WTC11 (cell line): ENCODE measurements around the gene IQCB1. TPM values are rescaled to one million over a fixed set of nuclear protein-coding genes. Genes with fewer than 3 reads are reported as not detected.
"Not testable (repeated sequence)": the region's sequence is repeated elsewhere in the genome, so short reads cannot be mapped to it uniquely, and the experiment has no call there.

Source experiments
- ATAC-seq: fragments of 200-7000 bp; cut with Tn5 transposase; 2 replicates; pipeline ENCODE4 v1.10.0; 2021; ENCODE audit warnings: mild to moderate bottlenecking, moderate library complexity
- CTCF ChIA-PET: fragments of 300-600 bp; sonication (Branson Sonifier 250); formaldehyde crosslinking; loops from one replicate; lab custom pipeline; 2021; ENCODE audit warnings: antibody characterized with exemption; lab: Charles Lee
- POLR2A ChIA-PET: fragments of 350-600 bp; sonication (Branson Sonifier 250); formaldehyde crosslinking; loops from one replicate; lab custom pipeline; 2021; ENCODE audit warnings: antibody characterized with exemption; lab: Charles Lee
- DNase-seq: peaks from one replicate; pipeline ENCODE4 v3.0.0; 2021; ENCODE audit warnings: low spot score
- H3K27ac Mint-ChIP-seq: 2 replicates; pipeline ENCODE4 v1.8.0; 2021; ENCODE audit warnings: mixed read lengths
- H3K27me3 Mint-ChIP-seq: 2 replicates; pipeline ENCODE4 v1.8.0; 2021; ENCODE audit warnings: low read depth, mild to moderate bottlenecking, moderate library complexity, mixed read lengths
- H3K36me3 Mint-ChIP-seq: 2 replicates; pipeline ENCODE4 v1.8.0; 2021; ENCODE audit warnings: mixed read lengths
- H3K4me1 Mint-ChIP-seq: 2 replicates; pipeline ENCODE4 v1.8.0; 2022; ENCODE audit warnings: mixed read lengths
- H3K4me3 Mint-ChIP-seq: 2 replicates; pipeline ENCODE4 v1.8.0; 2021; ENCODE audit warnings: mild to moderate bottlenecking, moderate library complexity, mixed read lengths
- H3K9me3 Mint-ChIP-seq: 2 replicates; pipeline ENCODE4 v1.8.0; 2021; ENCODE audit warnings: mixed read lengths
- EMX1 ChIP-seq: fragments of 250-450 bp; sonication (Bioruptor Pico); IDR thresholded peaks from 2 replicates; pipeline ENCODE4 v1.8.0; 2021; ENCODE audit warnings: mild to moderate bottlenecking
- GABPB1 ChIP-seq: sonication (generic); formaldehyde crosslinking; IDR thresholded peaks from 2 replicates; pipeline ENCODE4 v1.8.1; 2023; ENCODE audit warnings: mild to moderate bottlenecking, missing genetic modification reagents
- GTF2I ChIP-seq: fragments of 250-450 bp; sonication (Bioruptor Pico); conservative IDR thresholded peaks from 2 replicates; pipeline ENCODE4 v1.4.0; 2021; ENCODE audit warnings: mild to moderate bottlenecking
- HMGA2 ChIP-seq: fragments of 250-450 bp; sonication (Bioruptor Pico); IDR thresholded peaks from 2 replicates; pipeline ENCODE4 v1.4.0; 2021; ENCODE audit warnings: mild to moderate bottlenecking, moderate library complexity
- RELA ChIP-seq: sonication (generic); formaldehyde crosslinking; IDR thresholded peaks from 2 replicates; pipeline ENCODE4 v1.8.1; 2022; ENCODE audit warnings: missing genetic modification reagents, mild to moderate bottlenecking, borderline replicate concordance
- SMAD3 ChIP-seq: sonication (generic); formaldehyde crosslinking; IDR thresholded peaks from 2 replicates; pipeline ENCODE4 v1.8.0; 2022; ENCODE audit warnings: missing genetic modification reagents, mild to moderate bottlenecking, borderline replicate concordance
- TCF7 ChIP-seq: sonication (generic); formaldehyde crosslinking; IDR thresholded peaks from 2 replicates; pipeline ENCODE4 v1.8.0; 2022; ENCODE audit warnings: mild to moderate bottlenecking, low read depth, missing genetic modification reagents, moderate library complexity
- total RNA-seq: library from RNA; stranded (reverse); gene quantifications from 3 replicates; pipeline ENCODE4 v1.2.3, GENCODE V29; 2021
- TF ChIP-seq, protein P1 (sequence below): sonication (generic); formaldehyde crosslinking; IDR thresholded peaks from 2 replicates; pipeline ENCODE4 v1.8.0; 2023; ENCODE audit warnings: missing genetic modification reagents
- TF ChIP-seq, protein P2 (sequence below): sonication (generic); formaldehyde crosslinking; IDR thresholded peaks from 2 replicates; pipeline ENCODE4 v1.8.1; 2023; ENCODE audit warnings: mild to moderate bottlenecking, moderate library complexity, missing genetic modification reagents
- TF ChIP-seq, protein P3 (sequence below): fragments of 250-450 bp; sonication (Bioruptor Pico); IDR thresholded peaks from 2 replicates; pipeline ENCODE4 v1.9.0; 2021; ENCODE audit warnings: moderate library complexity, mild to moderate bottlenecking, inconsistent platforms, borderline replicate concordance
- TF ChIP-seq, protein P4 (sequence below): sonication (generic); formaldehyde crosslinking; IDR thresholded peaks from 2 replicates; pipeline ENCODE4 v1.8.1; 2022; ENCODE audit warnings: low read depth, missing genetic modification reagents, borderline replicate concordance

The IQCB1 gene
- total RNA-seq, 1 experiment from 2014 or later = 30.2 TPM

DNA sequence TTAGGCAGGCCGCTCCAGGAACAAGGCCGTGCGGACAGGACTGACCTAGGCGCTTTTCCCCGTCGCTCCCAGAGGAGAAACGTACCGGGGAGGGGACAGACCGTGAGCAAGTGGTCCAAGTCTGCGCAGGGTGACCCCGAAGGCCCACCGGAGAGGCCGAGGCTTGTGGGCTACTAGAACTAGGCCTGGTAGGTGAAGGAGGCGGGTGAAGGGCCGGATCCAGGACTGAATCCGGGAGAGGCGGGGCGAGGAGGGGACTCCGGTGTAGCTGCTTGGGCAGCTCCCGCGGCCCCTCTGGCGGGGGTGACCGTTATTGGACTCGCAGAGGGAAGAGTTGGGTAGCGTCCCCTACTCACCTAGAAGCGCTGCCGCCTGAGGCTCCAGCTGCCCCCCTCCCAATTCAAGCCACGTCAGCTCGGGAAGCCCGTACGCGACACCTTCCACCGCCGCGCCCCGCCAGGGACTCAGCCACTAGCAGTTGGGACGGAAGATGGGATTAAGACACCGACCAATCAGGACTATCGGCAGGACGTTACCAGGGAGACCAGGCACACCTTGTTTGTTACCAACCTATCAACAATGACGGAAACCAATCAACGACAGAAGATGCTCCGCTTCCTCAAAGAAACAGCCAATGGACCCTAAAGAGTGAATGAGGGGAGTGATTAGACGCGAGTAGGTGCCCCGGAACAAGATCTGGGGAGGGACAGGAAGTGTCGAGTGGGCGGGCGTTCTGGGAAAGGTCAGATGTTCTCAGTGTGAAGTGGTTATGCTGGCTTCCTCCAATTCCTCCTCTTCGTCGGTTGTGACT, 85.4 kb downstream of the IQCB1 start, which contains the start of gene GOLGB1 (continued):
- TF ChIP-seq EMX1 (CRISPR knock-in tag) = 0 out of 2 replicates have a peak, but pooled peaks have one; percentile 53

DNA sequence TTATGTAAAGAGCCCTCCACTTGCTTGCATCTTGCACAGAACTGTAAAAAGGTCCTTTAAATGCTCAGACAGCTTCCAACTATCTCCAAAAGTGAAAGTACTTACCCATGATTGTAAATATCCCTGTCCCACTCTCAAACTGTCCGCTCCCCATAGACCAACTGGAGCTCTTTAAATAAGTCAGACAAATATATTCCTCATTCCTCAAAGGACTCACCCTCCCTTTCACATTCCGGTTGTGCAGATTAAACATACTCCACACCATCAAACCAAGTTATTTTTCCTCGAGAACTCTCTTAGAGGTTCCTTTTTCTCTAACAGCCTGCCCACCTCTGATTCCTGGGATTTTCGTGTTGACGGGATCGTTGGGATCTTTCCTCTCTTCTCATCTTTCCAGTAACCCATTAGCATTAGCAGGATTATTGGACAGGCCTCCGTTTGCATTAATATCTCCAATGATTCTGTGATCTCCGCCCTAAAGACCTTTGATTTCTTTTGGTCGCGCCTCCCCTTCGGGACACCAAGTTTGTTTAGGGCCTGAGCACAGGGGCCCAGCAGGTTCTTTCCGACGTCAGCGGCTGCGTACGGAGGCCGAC, 86.1 kb downstream of the IQCB1 start:
- TF ChIP-seq GTF2I (CRISPR knock-in tag) (no peak), GABPB1 (CRISPR knock-in tag) (no peak), TCF7 (CRISPR knock-in tag) (no peak), RELA (CRISPR knock-in tag) (no peak)
- TF ChIP-seq, protein P1, sequence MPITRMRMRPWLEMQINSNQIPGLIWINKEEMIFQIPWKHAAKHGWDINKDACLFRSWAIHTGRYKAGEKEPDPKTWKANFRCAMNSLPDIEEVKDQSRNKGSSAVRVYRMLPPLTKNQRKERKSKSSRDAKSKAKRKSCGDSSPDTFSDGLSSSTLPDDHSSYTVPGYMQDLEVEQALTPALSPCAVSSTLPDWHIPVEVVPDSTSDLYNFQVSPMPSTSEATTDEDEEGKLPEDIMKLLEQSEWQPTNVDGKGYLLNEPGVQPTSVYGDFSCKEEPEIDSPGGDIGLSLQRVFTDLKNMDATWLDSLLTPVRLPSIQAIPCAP (CRISPR knock-in tag) = no peak
- TF ChIP-seq, protein P2, sequence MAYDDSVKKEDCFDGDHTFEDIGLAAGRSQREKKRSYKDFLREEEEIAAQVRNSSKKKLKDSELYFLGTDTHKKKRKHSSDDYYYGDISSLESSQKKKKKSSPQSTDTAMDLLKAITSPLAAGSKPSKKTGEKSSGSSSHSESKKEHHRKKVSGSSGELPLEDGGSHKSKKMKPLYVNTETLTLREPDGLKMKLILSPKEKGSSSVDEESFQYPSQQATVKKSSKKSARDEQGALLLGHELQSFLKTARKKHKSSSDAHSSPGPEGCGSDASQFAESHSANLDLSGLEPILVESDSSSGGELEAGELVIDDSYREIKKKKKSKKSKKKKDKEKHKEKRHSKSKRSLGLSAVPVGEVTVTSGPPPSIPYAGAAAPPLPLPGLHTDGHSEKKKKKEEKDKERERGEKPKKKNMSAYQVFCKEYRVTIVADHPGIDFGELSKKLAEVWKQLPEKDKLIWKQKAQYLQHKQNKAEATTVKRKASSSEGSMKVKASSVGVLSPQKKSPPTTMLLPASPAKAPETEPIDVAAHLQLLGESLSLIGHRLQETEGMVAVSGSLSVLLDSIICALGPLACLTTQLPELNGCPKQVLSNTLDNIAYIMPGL (CRISPR knock-in tag) = 0 out of 2 replicates have a peak, but pooled peaks have one; percentile 36
- ATAC-seq = no peak; the same call in 1 of the 2 replicates
- DNase-seq = no peak
- ChIA-PET CTCF (interaction anchor here (1.6 kb wide), 1 partner anchor 247 kb away, joined by 4 read pairs; no protein-coding TSS in a partner anchor), POLR2A (interaction anchor here (0.6 to 1.5 kb wide), 3 partner anchors 145 to 306 kb away, joined by 3 read pairs; partner anchors contain the start of genes CD86, POLQ and SLC15A2)
- Mint-ChIP-seq H3K9me3 (no peaks in the 10 kb centered on the region), H3K4me3 (no peak overlapping the region), H3K27ac (no peak overlapping the region), H3K4me1 (peaks cover 4% of the 10 kb centered on the region), H3K27me3 (no peaks in the 10 kb centered on the region), H3K36me3 (no peaks in the 10 kb centered on the region)

DNA sequence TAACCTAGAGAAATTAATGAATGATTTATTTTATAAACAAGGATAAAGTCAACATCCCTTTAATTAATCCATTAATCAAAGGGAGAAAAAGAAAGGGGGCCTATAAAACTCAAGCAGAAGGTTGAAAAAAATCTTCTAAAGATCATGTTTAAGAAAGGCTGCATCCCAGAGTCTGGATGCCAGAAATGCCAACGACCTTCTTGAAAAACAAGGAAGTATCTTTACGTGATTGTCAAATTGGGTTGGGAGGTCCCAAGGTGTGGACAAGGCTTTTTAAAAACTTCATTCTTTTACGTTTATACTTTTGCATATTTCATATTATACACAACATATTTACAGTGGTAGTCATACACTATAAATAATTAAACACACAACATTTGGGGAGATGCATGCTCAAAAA, 86.9 kb downstream of the IQCB1 start:
- Mint-ChIP-seq H3K4me1 (peaks cover 4% of the 10 kb centered on the region), H3K27ac (0 out of 2 replicates have a peak overlapping the region, but pooled peaks have one; percentile 43), H3K27me3 (no peaks in the 10 kb centered on the region), H3K4me3 (no peak overlapping the region), H3K36me3 (peaks cover 3% of the 10 kb centered on the region; the same call in 1 of the 2 replicates), H3K9me3 (peaks cover 3% of the 10 kb centered on the region)
- no peak for ATAC-seq
- ChIA-PET CTCF (no interaction called here), POLR2A (interaction anchor here (0.9 kb wide), 1 partner anchor 202 kb away, joined by 3 read pairs; the partner anchor contains the start of gene POLQ)
- TF ChIP-seq SMAD3 = no peak
- TF ChIP-seq EMX1 (CRISPR knock-in tag) = no peak
- TF ChIP-seq, protein P3, sequence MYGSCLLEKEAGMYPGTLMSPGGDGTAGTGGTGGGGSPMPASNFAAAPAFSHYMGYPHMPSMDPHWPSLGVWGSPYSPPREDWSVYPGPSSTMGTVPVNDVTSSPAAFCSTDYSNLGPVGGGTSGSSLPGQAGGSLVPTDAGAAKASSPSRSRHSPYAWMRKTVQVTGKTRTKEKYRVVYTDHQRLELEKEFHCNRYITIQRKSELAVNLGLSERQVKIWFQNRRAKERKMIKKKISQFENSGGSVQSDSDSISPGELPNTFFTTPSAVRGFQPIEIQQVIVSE (CRISPR knock-in tag) = no peak
- TF ChIP-seq, protein P4, sequence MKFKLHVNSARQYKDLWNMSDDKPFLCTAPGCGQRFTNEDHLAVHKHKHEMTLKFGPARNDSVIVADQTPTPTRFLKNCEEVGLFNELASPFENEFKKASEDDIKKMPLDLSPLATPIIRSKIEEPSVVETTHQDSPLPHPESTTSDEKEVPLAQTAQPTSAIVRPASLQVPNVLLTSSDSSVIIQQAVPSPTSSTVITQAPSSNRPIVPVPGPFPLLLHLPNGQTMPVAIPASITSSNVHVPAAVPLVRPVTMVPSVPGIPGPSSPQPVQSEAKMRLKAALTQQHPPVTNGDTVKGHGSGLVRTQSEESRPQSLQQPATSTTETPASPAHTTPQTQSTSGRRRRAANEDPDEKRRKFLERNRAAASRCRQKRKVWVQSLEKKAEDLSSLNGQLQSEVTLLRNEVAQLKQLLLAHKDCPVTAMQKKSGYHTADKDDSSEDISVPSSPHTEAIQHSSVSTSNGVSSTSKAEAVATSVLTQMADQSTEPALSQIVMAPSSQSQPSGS = no peak
- no peak for TF ChIP-seq HMGA2 (CRISPR knock-in tag)
- DNase-seq = no peak

DNA sequence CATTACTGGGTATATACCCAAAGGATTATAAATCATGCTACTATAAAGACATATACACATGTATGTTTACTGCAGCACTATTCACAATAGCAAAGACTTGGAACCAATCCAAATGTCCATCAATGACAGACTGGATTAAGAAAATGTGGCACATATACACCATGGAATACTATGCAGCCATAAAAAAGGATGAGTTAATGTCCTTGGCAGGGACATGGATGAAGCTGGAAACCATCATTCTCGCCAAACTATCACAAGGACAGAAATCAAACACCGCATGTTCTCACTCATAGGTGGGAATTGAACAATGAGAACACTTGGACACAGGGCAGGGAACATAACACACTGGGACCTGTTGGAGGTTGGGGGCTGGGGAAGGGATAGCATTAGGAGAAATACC, 91.8 kb downstream of the IQCB1 start:
- ATAC-seq, H3K27me3 Mint-ChIP-seq, DNase-seq, CTCF ChIA-PET, H3K4me3 Mint-ChIP-seq, H3K27ac Mint-ChIP-seq, H3K4me1 Mint-ChIP-seq, POLR2A ChIA-PET: not testable (repeated sequence)
- H3K36me3 Mint-ChIP-seq = peaks cover 12% of the 10 kb centered on the region
- H3K9me3 Mint-ChIP-seq = peaks cover 12% of the 10 kb centered on the region
